ENCODE data around the gene NDUFA13.
"Not testable (repeated sequence)": the region's sequence is repeated elsewhere in the genome, so short reads cannot be mapped to it uniquely, and the experiment has no call there.

NDUFA13 gene

DNA sequence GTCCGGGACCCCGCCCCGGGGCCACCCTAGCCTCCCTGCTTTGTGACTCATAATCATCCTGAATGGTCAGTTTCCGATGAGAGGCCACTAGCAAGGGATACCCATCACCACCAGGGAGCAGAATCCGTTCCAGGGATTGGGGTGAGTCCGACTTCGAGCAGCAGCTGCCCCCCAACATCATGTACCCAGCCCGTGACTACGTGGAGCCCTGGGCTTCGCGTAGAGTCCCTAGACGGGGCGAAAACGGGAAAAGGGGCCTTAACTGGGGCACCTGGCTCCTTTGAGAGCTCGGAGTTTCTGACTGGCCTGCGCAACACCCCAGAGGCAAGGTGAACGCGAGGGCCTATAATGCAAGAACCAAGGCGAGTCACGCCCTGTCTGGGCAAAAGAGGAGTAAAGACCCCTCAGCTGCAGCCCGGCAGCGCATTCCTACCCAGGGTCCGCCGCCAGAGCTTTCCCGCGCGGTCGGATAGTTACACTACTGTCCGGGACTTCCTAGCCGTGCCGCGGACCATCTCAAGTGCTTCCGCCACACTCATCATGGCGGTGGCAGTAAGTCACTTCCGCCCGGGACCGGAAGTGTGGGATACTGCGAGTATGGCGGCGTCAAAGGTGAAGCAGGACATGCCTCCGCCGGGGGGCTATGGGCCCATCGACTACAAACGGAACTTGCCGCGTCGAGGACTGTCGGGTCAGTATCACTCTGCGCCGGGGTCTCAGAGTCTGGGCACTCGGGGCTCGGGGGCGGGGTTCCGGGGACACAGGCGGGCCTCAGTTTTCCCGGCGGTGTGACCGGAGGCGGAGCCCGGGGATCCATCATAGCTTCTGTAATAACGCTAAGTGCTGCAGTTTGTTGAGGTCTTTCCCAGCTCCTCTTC, at the start of gene NDUFA13:
TSS of gene NDUFA13 (plus strand) at position 584 of the 878 bp plus-strand sequence. CDS start at position 598, 14 bp downstream.
- peak; percentile 83 to 97 for DNase-seq (ENCODE audit: low read depth in 2 of 2, low spot score in 1 of 2)

GRCh38 chr19:19468424-19469050, 47.5 kb upstream of the NDUFA13 start:
- no peak for DNase-seq (ENCODE audit: low read depth in 2 of 2, low spot score in 1 of 2)

- DNase-seq (ENCODE audit: low read depth in 2 of 2, low spot score in 1 of 2), result no peak
These were observed 45.4 kb upstream of the NDUFA13 start for GRCh38 chr19:19470579-19470978.

DNA sequence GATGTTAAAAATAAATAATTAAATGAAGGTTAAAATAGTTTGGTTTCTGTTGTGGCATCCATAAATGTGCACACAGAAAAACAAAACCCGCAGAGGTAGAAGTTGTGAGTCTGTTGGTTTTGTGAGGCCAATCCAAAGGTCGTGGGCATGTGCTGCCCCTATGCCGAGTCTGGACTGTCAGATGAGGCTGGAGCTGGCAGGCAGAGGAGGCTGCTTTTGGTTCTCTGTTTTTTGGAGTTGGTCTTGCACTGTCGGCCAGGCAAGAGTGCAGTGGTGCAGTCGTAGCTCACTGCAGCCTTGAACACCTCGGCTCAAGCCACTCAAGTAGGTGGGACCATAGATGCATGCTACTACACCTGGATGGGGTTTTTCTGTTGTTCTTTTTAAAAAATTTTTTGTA, 44.3 kb upstream of the NDUFA13 start:
- DNase-seq (ENCODE audit: low read depth in 2 of 2, low spot score in 1 of 2), result no peak

- not testable (repeated sequence) for DNase-seq (ENCODE audit: low read depth in 2 of 2, low spot score in 1 of 2)
These were observed 43.9 kb upstream of the NDUFA13 start for GRCh38 chr19:19472106-19472505.

GRCh38 chr19:19475015-19475765, 40.8 kb upstream of the NDUFA13 start:
- DNase-seq (ENCODE audit: low read depth in 2 of 2, low spot score in 1 of 2), result no peak

DNA sequence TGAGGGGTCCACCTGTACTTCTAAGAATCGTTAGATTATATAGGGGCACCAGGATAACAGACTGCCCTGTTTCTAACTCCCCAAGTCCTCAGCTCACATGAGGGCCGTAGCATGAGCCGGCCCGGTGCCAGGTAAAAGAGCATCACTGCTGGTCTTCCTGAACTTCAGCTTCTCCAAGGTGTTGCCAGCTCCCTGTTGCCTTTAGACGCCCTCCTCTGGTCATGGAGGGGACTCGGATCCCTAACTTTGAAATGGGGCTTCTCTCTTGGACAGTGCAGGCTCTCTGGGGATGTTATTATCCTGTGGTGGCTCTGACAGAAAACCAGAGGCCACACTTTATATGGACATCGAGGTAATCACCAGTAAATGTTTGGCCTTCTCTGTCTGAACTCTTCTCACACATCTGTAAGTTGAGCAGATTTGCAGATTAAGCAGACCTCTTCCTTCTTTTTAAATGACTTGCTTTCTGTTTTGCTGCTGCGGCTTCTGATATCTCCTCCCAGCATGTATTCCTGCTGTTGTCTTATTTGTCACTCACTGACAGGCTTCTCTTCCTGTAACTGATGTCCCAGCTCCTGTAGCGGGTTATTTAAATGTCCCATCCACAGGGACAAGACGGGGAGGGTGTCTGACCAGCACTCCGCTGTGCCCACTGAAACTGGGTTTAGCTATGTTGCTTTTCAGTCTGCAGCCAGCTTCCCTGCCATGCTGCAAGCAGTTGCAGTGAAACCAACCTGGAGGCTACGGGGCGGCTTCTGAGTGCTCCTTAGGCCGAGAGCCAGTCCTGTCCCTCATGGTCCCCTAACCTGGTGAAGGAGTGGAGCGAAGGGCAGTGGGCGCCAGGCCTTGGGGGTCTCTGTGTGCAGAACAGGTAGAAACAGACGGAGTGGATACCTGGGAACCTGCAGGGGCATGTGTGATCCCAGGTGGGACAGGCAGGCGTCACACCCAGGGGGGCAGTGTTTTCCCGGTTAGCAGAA, 39.9 kb upstream of the NDUFA13 start:
- no peak for DNase-seq (ENCODE audit: low read depth in 2 of 2, low spot score in 1 of 2)

- DNase-seq (ENCODE audit: low read depth in 2 of 2, low spot score in 1 of 2), result no peak
These were observed 38.2 kb upstream of the NDUFA13 start for GRCh38 chr19:19477705-19478383.

GRCh38 chr19:19480688-19481087, 35.3 kb upstream of the NDUFA13 start:
- DNase-seq (ENCODE audit: low read depth in 2 of 2, low spot score in 1 of 2), result no peak

- no peak for DNase-seq (ENCODE audit: low read depth in 2 of 2, low spot score in 1 of 2)
These were observed 33.0 kb upstream of the NDUFA13 start for GRCh38 chr19:19482809-19483596.

DNA sequence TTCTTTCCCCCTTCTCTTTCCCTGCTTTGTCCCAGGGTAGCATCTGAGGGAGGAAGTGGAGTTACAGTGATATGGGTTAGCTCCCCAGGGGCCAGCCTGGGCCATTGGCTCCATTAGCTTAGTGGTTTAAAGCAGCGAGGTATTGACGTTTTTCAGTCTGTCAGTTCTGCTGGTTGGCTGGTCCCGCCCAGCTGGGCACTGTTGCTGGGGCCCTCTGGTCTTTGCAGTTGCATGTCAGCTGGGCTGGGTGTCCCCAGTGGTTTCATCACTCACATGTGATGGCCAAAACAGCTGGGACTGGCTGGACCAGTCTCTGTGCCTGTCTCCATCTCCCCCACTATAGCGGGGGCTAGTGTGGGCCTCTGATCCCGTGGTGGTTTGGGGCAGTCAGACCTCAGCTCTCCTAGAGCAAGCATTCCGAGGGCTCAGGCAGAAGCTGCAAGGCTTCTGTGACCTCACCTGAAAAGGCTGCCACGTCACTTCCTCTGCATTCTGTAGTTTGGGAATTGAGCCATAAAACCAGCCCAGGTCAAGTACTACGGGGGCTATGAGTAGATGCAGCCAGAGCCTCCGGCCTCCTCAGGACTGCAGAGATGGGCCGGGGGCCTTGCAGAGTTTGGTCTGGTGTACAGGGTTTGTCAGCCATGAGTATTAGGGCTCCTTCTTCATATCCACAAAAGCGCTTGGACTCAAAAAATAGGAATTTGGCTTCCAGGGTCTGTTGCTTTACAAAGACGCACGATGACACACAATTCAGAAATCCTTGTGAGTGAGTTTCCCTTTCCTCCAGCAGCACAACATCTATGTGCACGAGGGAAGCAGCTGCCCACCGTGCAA, 30.6 kb upstream of the NDUFA13 start:
- DNase-seq (ENCODE audit: low read depth in 2 of 2, low spot score in 1 of 2), result no peak

GRCh38 chr19:19485998-19486290, 30.1 kb upstream of the NDUFA13 start:
- DNase-seq (ENCODE audit: low read depth in 2 of 2, low spot score in 1 of 2), result no peak

GRCh38 chr19:19486343-19487076, 29.5 kb upstream of the NDUFA13 start:
- DNase-seq (ENCODE audit: low read depth in 2 of 2, low spot score in 1 of 2), result no peak

- no peak for DNase-seq (ENCODE audit: low read depth in 2 of 2, low spot score in 1 of 2)
These were observed 28.7 kb upstream of the NDUFA13 start for GRCh38 chr19:19487077-19487949.

DNA sequence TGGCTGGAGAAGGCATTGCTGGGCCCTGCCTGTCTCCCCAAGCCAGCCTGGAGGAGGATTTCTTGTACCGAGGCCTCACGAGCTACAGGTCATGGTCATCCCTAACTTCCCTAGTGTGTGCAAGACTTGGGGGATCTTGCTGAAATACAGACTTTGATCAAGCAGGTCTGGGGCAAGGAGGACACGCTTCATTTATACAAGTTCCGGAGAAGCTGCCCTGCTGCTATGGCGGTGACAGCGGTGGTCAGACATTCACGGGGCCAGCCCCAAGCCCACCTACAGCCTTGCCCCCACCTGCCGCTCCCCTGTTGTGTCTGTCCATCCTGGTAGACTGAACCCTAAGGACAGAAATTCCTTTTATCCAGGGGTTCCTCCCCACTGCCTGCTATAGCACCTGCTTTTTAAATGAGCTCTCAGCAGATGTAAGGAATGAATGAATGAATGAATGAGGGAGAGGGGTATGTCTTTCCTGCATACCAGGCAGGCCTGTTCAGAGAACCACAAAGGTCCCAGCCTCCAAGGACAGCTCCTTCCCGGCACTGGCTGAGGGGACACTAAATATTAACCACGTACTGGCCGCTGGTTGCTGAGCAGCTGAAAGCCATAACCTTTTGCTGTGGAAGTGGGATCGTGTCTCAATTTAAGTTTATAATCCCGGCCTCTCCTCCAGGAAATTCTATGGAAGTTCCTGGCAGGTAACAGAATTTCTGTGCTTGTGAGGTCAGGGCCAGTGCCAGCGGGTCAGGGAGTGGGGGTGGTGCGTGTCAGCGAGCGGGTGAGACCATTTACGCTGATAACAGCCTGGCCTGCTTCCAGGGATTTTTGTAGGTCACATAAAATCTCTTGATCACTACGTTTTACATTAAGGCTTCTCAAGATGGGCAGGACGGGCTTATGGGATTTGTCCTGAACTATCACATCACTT, 27.8 kb upstream of the NDUFA13 start:
- DNase-seq (ENCODE audit: low read depth in 2 of 2, low spot score in 1 of 2), result no peak

Data from stimulated activated CD8-positive, alpha-beta memory T cell treated with anti-CD3 and anti-CD28 coated beads, Interleukin-4, amount 100 ng/mL, for 4 hours (primary cell).